WTC11 (cell line): ENCODE measurements around the gene CD2.

ENCODE experiments used
- CTCF ChIP-seq: fragments of 200-600 bp; IDR thresholded peaks from 2 replicates; pipeline ENCODE4 v1.8.0; 2022; ENCODE audit warnings: antibody characterized with exemption
- ELF4 ChIP-seq: sonication (generic); formaldehyde crosslinking; IDR thresholded peaks from 2 replicates; pipeline ENCODE4 v1.8.1; 2022; ENCODE audit warnings: low read depth, mild to moderate bottlenecking, moderate library complexity, missing genetic modification reagents
- FOXK1 ChIP-seq: sonication (generic); formaldehyde crosslinking; IDR thresholded peaks from 2 replicates; pipeline ENCODE4 v1.8.0; 2022; ENCODE audit warnings: mild to moderate bottlenecking, moderate library complexity, missing genetic modification reagents
- IRF1 ChIP-seq: sonication (generic); formaldehyde crosslinking; IDR thresholded peaks from 2 replicates; pipeline ENCODE4 v1.8.0; 2023; ENCODE audit warnings: missing genetic modification reagents
- JAZF1 ChIP-seq: fragments of 250-450 bp; sonication (Bioruptor Pico); IDR thresholded peaks from 2 replicates; pipeline ENCODE4 v1.9.0; 2021; ENCODE audit warnings: moderate library complexity, mild to moderate bottlenecking, inconsistent platforms
- KAT7 ChIP-seq: sonication (generic); formaldehyde crosslinking; IDR thresholded peaks from 2 replicates; pipeline ENCODE4 v1.8.1; 2023; ENCODE audit warnings: missing genetic modification reagents, mild to moderate bottlenecking, borderline replicate concordance
- MXD4 ChIP-seq: fragments of 250-450 bp; sonication (Bioruptor Pico); IDR thresholded peaks from 2 replicates; pipeline ENCODE4 v1.8.0; 2021; ENCODE audit warnings: mild to moderate bottlenecking, moderate library complexity, borderline replicate concordance
- SP1 ChIP-seq: sonication (generic); formaldehyde crosslinking; conservative IDR thresholded peaks from 2 replicates; pipeline ENCODE4 v1.8.1; 2022; ENCODE audit warnings: missing genetic modification reagents
- STAT6 ChIP-seq: sonication (generic); formaldehyde crosslinking; conservative IDR thresholded peaks from 2 replicates; pipeline ENCODE4 v1.8.1; 2023; ENCODE audit warnings: mild to moderate bottlenecking, low read depth, missing genetic modification reagents, moderate library complexity
- TEAD1 ChIP-seq: sonication (generic); formaldehyde crosslinking; IDR thresholded peaks from 2 replicates; pipeline ENCODE4 v1.8.0; 2022; ENCODE audit warnings: mild to moderate bottlenecking, missing genetic modification reagents
- TP53 ChIP-seq: sonication (generic); formaldehyde crosslinking; IDR thresholded peaks from 2 replicates; pipeline ENCODE4 v1.8.1; 2023; ENCODE audit warnings: mild to moderate bottlenecking, missing genetic modification reagents

GRCh38 chr1:116771997-116772647 is 17.9 kb downstream of the CD2 start:
- no peak for TF ChIP-seq CTCF
- no peak for TF ChIP-seq FOXK1
- TF ChIP-seq MXD4 (CRISPR knock-in tag): no peak
- no peak for TF ChIP-seq STAT6 (CRISPR knock-in tag)
- no peak for TF ChIP-seq ELF4 (CRISPR knock-in tag)
- TF ChIP-seq SP1 (CRISPR knock-in tag): no peak
- TF ChIP-seq IRF1 (CRISPR knock-in tag): no peak
- no peak for TF ChIP-seq KAT7 (CRISPR knock-in tag)
- TF ChIP-seq JAZF1 (CRISPR knock-in tag): no peak
- TF ChIP-seq TEAD1 (CRISPR knock-in tag): no peak
- TF ChIP-seq TP53 (CRISPR knock-in tag): no peak
